H1 (cell line): ENCODE data around the gene KATNBL1. TPM values are rescaled to one million over a fixed set of nuclear protein-coding genes. Genes with fewer than 3 reads are reported as not detected.

ENCODE experiments used
- CTCF ChIA-PET: fragments of 300-600 bp; sonication (Branson Sonifier 250); formaldehyde crosslinking; loops from one replicate; lab custom pipeline; 2021; ENCODE audit not compliant: partially characterized antibody; lab: Charles Lee
- POLR2A ChIA-PET: fragments of 300-600 bp; sonication (Branson Sonifier 250); formaldehyde crosslinking; loops from one replicate; lab custom pipeline; 2021; ENCODE audit warnings: inconsistent platforms; ENCODE audit not compliant: partially characterized antibody; lab: Charles Lee
- DNase-seq, 2 experiments: peaks; one replicate each; pipeline versions ENCODE4 v3.0.0 to v3.0.0-alpha.2; 2010 to 2022; ENCODE audit warnings: low spot score in 2 of 2, low read depth in 1 of 2, mixed read lengths in 1 of 2
- FAIRE-seq: peaks from 2 replicates; lab custom pipeline; 2011; peaks lifted over from hg19 to GRCh38; lab: Jason Lieb, UNC
- H2AFZ ChIP-seq: 2 replicates; pipeline ENCODE4 v1.8.1; 2012; ENCODE audit warnings: low read length, inconsistent platforms
- H2AK5ac ChIP-seq: 2 replicates; pipeline ENCODE4 v1.6.1; 2013; ENCODE audit warnings: low read depth, low read length
- H2BK120ac ChIP-seq: replicated peaks from 2 replicates; pipeline ENCODE3; 2013; ENCODE audit warnings: low read depth, low read length, inconsistent platforms
- H2BK12ac ChIP-seq: 2 replicates; pipeline ENCODE4 v1.6.1; 2013; ENCODE audit warnings: low read depth, low read length
- H2BK15ac ChIP-seq: 2 replicates; pipeline ENCODE4 v1.6.1; 2013; ENCODE audit warnings: low read length
- H2BK20ac ChIP-seq: 2 replicates; pipeline ENCODE4 v1.6.1; 2013; ENCODE audit warnings: low read length
- H2BK5ac ChIP-seq: 2 replicates; pipeline ENCODE4 v1.6.1; 2013; ENCODE audit warnings: low read depth, low read length
- H3K14ac ChIP-seq: 2 replicates; pipeline ENCODE4 v1.6.1; 2013; ENCODE audit warnings: inconsistent platforms; ENCODE audit not compliant: insufficient read length
- H3K18ac ChIP-seq: 2 replicates; pipeline ENCODE4 v1.6.1; 2013; ENCODE audit warnings: low read length; ENCODE audit errors: extremely low read depth
- H3K23ac ChIP-seq: 2 replicates; pipeline ENCODE4 v1.6.1; 2013; ENCODE audit warnings: inconsistent platforms; ENCODE audit not compliant: insufficient read length
- H3K23me2 ChIP-seq: 2 replicates; pipeline ENCODE4 v1.6.1; 2013; ENCODE audit warnings: low read depth, low read length
- H3K27ac ChIP-seq: 2 replicates; pipeline ENCODE4 v1.6.1; 2011; ENCODE audit warnings: low read depth, low read length, inconsistent platforms
- H3K27me3 ChIP-seq, 4 experiments: replicated peaks in 1 of 4; 1 replicate in 1 of 4; 2 replicates in 3 of 4; pipeline versions ENCODE4 v1.6.1 to v1.8.1; 2011 to 2013; ENCODE audit warnings: low read length in 3 of 4, mild to moderate bottlenecking in 3 of 4, inconsistent platforms in 2 of 4, mixed read lengths in 2 of 4, moderate library complexity in 1 of 4; ENCODE audit not compliant: control insufficient read depth in 3 of 4, insufficient read depth in 3 of 4; ENCODE audit errors: extremely low read depth in 1 of 4
- H3K36me3 ChIP-seq, 4 experiments: 2 replicates each; pipeline versions ENCODE4 v1.6.1 to v1.8.1; 2011 to 2013; ENCODE audit warnings: mild to moderate bottlenecking in 4 of 4, low read length in 3 of 4, moderate library complexity in 2 of 4, control low read depth in 1 of 4, inconsistent platforms in 1 of 4; ENCODE audit not compliant: insufficient read depth in 4 of 4, control insufficient read depth in 2 of 4
- H3K4ac ChIP-seq: replicated peaks from 2 replicates; pipeline ENCODE3; 2013; ENCODE audit warnings: low read length, low read depth, mixed read lengths, inconsistent platforms; ENCODE audit not compliant: insufficient read length
- H3K4me1 ChIP-seq, 4 experiments: replicated peaks in 1 of 4; 1 replicate in 1 of 4; 2 replicates in 3 of 4; pipeline versions ENCODE4 v1.6.1 to v1.8.1; 2011 to 2013; ENCODE audit warnings: low read length in 3 of 4, inconsistent platforms in 2 of 4, mixed read lengths in 1 of 4; ENCODE audit not compliant: insufficient read depth in 4 of 4, control insufficient read depth in 3 of 4
- H3K4me2 ChIP-seq, 2 experiments: 2 replicates each; pipeline versions ENCODE4 v1.6.1 to v1.8.1; 2011 to 2013; ENCODE audit warnings: low read depth in 2 of 2, low read length in 2 of 2, control low read depth in 1 of 2, inconsistent platforms in 1 of 2, mild to moderate bottlenecking in 1 of 2; ENCODE audit not compliant: insufficient read depth in 1 of 2
- H3K4me3 ChIP-seq, 4 experiments: fragments of 200-600, 300-600 bp in 1 of 4; sonication (generic), shearing (Covaris generic), sonication (Bioruptor Twin) in 1 of 4; 2 replicates each; pipeline versions ENCODE4 v1.5.1 to v1.8.1; 2011 to 2016; ENCODE audit warnings: low read length in 4 of 4, low read depth in 3 of 4, control low read depth in 2 of 4, inconsistent platforms in 2 of 4, mild to moderate bottlenecking in 2 of 4, mixed read lengths in 1 of 4, moderate library complexity in 1 of 4; ENCODE audit not compliant: insufficient read depth in 2 of 4; ENCODE audit errors: extremely low read depth in 1 of 4
- H3K56ac ChIP-seq: replicated peaks from 2 replicates; pipeline ENCODE3; 2013; ENCODE audit warnings: low read depth, mild to moderate bottlenecking, mixed read lengths, low read length, inconsistent platforms; ENCODE audit not compliant: insufficient read length
- H3K79me1 ChIP-seq: 2 replicates; pipeline ENCODE4 v1.6.1; 2013; ENCODE audit warnings: low read depth, low read length, control low read depth
- H3K79me2 ChIP-seq, 2 experiments: 2 replicates each; pipeline versions ENCODE4 v1.6.1 to v1.8.1; 2012 to 2013; ENCODE audit warnings: low read length in 2 of 2, mild to moderate bottlenecking in 2 of 2, inconsistent platforms in 1 of 2; ENCODE audit not compliant: insufficient read depth in 2 of 2, control insufficient read depth in 1 of 2
- H3K9ac ChIP-seq, 4 experiments: replicated peaks in 1 of 4; 1 replicate in 1 of 4; 2 replicates in 3 of 4; pipeline versions ENCODE4 v1.6.1 to v1.8.1; 2011 to 2013; ENCODE audit warnings: low read depth in 3 of 4, low read length in 3 of 4, control low read depth in 2 of 4, mild to moderate bottlenecking in 2 of 4, moderate library complexity in 2 of 4, inconsistent platforms in 1 of 4; ENCODE audit errors: extremely low read depth in 1 of 4
- H3K9me3 ChIP-seq, 2 experiments: 2 replicates each; pipeline versions ENCODE4 v1.6.1 to v1.8.1; 2012 to 2013; ENCODE audit warnings: mild to moderate bottlenecking in 2 of 2, moderate library complexity in 2 of 2, control low read depth in 1 of 2, inconsistent platforms in 1 of 2, low read depth in 1 of 2, low read length in 1 of 2, mixed read lengths in 1 of 2; ENCODE audit not compliant: insufficient read depth in 2 of 2
- H4K20me1 ChIP-seq, 2 experiments: replicated peaks in 1 of 2; 2 replicates each; pipeline versions ENCODE3 to v1.8.1; 2011 to 2013; ENCODE audit warnings: inconsistent platforms in 2 of 2, low read length in 2 of 2, mild to moderate bottlenecking in 1 of 2; ENCODE audit not compliant: insufficient read depth in 2 of 2, control insufficient read depth in 1 of 2
- H4K5ac ChIP-seq: 2 replicates; pipeline ENCODE4 v1.6.1; 2013; ENCODE audit warnings: low read length, low read depth, mixed read lengths, inconsistent platforms; ENCODE audit not compliant: insufficient read length
- H4K8ac ChIP-seq: 2 replicates; pipeline ENCODE4 v1.8.0; 2013; ENCODE audit warnings: mild to moderate bottlenecking, moderate library complexity, low read length, inconsistent platforms; ENCODE audit not compliant: insufficient read depth; ENCODE audit errors: extremely low read depth
- H4K91ac ChIP-seq: replicated peaks from 2 replicates; pipeline ENCODE3; 2013; ENCODE audit warnings: low read length, mixed read lengths, inconsistent platforms; ENCODE audit not compliant: insufficient read length
- GTF2F1 ChIP-seq: IDR thresholded peaks from 2 replicates; pipeline ENCODE4 v1.6.1; 2012; ENCODE audit warnings: low read depth, low read length, improper control_type of control experiment, borderline replicate concordance
- HDAC6 ChIP-seq: IDR thresholded peaks from one replicate; pipeline ENCODE4 v1.7.1; 2012; ENCODE audit warnings: low read depth, mild to moderate bottlenecking, inconsistent platforms, low read length, moderate library complexity
- JUN ChIP-seq: IDR thresholded peaks from 2 replicates; pipeline ENCODE4 v1.6.1; 2011; ENCODE audit warnings: low read depth, mild to moderate bottlenecking, improper control_type of control experiment, low read length
- JUND ChIP-seq: IDR thresholded peaks from 2 replicates; pipeline ENCODE4 v1.6.1; 2011; ENCODE audit warnings: mild to moderate bottlenecking, improper control_type of control experiment, low read length
- KDM1A ChIP-seq: fragments of 200-600, 300-600 bp; sonication (generic); IDR thresholded peaks from 2 replicates; pipeline ENCODE4 v1.7.1; 2016; ENCODE audit warnings: mild to moderate bottlenecking, low read length, borderline replicate concordance
- RNF2 ChIP-seq: fragments of 200-900, 300-1000 bp; sonication (generic); IDR thresholded peaks from 2 replicates; pipeline ENCODE4 v1.7.1; 2016; ENCODE audit warnings: borderline replicate concordance, low read depth, mild to moderate bottlenecking, antibody characterized with exemption, low read length; ENCODE audit not compliant: poor library complexity, severe bottlenecking; ENCODE audit errors: missing control alignments
- SIRT6 ChIP-seq: IDR thresholded peaks from one replicate; pipeline ENCODE4 v1.7.1; 2012; ENCODE audit warnings: low read length, inconsistent platforms
- SRF ChIP-seq: IDR thresholded peaks from 2 replicates; pipeline ENCODE4 v1.6.1; 2011; ENCODE audit warnings: mild to moderate bottlenecking, low read depth, low read length, moderate library complexity
- TCF12 ChIP-seq: IDR thresholded peaks from 2 replicates; pipeline ENCODE4 v1.6.1; 2011; ENCODE audit warnings: low read depth, mild to moderate bottlenecking, low read length
- TEAD4 ChIP-seq: IDR thresholded peaks from 2 replicates; pipeline ENCODE4 v1.6.1; 2012; ENCODE audit warnings: low read depth, low read length, inconsistent platforms, mixed read lengths
- polyA plus RNA-seq, 7 experiments: library from polyadenylated mRNA; depleted of rRNA in 3 of 7; stranded (reverse) in 5 of 7; unstranded in 2 of 7; fragments of >200 nt in 5 of 7; fragments of 200-250 nt in 2 of 7; gene quantifications; 1 replicate in 5 of 7; 2 replicates in 1 of 7; 4 replicates in 1 of 7; pipeline versions ENCODE4 v1.2.1 to v1.2.3, GENCODE V29; 2011 to 2013; ENCODE audit warnings: missing spikeins in 2 of 7, mixed read lengths in 2 of 7
- total RNA-seq: library from RNA; stranded (reverse); fragmentation: NEBNext Ultra II Directional; extraction: Animal tissue kit (Norgen Biotek cat#: 25700); gene quantifications from 2 replicates; pipeline ENCODE4 v1.2.1, GENCODE V29; 2021
- TF ChIP-seq, protein P1 (sequence below), 3 experiments: IDR thresholded peaks; 1 replicate in 2 of 3; 2 replicates in 1 of 3; pipeline versions ENCODE4 v1.5.1 to v1.6.1; 2011; ENCODE audit warnings: low read length in 3 of 3, mild to moderate bottlenecking in 3 of 3, inconsistent platforms in 2 of 3, low read depth in 1 of 3, moderate library complexity in 1 of 3; ENCODE audit not compliant: insufficient read depth in 1 of 3; ENCODE audit errors: control extremely low read depth in 1 of 3

The KATNBL1 gene
- total and polyA plus RNA-seq, 2 of the 8 experiments (the other 6 are each of a cell fraction or from before 2014, with no cell fraction given): 14.2 to 51.4 TPM

DNA sequence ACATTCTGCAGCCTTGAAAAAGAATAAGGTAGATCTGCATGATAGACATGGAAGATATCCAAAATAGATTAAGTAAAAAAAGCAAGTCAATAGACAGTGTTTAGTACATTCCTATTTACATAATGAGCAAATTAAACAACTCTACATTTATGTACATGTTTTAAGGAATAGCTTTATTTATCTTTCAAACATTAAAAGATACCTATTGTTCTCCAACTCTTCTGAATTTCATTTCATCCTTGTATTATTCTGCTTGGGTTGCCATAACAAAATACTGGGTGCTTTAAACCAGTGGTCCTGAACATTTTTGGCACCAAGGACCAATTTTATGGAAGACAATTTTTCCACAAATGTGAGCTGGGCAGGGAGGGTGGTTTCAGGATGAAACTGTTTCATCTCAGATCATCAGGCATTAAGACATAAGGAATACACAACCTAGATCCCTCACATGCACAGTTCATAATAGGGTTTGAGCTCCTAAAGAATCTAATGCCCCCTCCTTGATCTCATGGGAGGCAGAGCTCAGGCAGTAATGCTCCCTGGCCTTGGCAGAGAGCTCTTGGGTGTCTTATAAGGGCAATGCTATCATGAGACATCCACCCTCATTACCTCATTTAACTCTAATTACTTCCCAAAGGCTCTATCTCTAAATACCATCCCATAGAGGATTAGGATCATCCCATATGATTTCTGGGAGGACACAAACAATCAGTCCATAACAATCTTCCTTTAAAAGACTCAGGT lies 6.8 kb upstream of the KATNBL1 start:
- no peaks in the 10 kb centered on the region for H4K20me1 ChIP-seq
- FAIRE-seq (no peak), DNase-seq (no peak)
- H2AK5ac ChIP-seq: no peak overlapping the region
- H3K79me1 ChIP-seq: no peaks in the 10 kb centered on the region
- no peak overlapping the region for H2BK12ac ChIP-seq
- no peak overlapping the region for H3K4ac ChIP-seq
- H3K27ac ChIP-seq: no peak overlapping the region
- no peak overlapping the region for H3K56ac ChIP-seq
- H3K4me1 ChIP-seq: peaks cover 5 to 19% (median 14%) of the 10 kb centered on the region in 4 experiments; a peak in 5 of 7 replicates
- H3K79me2 ChIP-seq: no peaks in the 10 kb centered on the region
- H3K18ac ChIP-seq: no peak overlapping the region
- H3K4me2 ChIP-seq: no peak overlapping the region
- no peak overlapping the region for H2BK20ac ChIP-seq
- ChIA-PET CTCF (interaction anchor here (0.8 to 3.6 kb wide), 5 partner anchors 103 to 176 kb away, joined by 3 to 12 read pairs (median 3); no protein-coding TSS in a partner anchor), POLR2A (interaction anchor here (1.2 to 2.4 kb wide), 2 partner anchors 8 kb away, joined by 3 to 13 read pairs; partner anchors contain the start of gene EMC4)
- H4K8ac ChIP-seq: no peak overlapping the region
- H3K23ac ChIP-seq: no peak overlapping the region
- no peaks in the 10 kb centered on the region for H3K36me3 ChIP-seq
- no peak overlapping the region for H2AFZ ChIP-seq
- H3K23me2 ChIP-seq: peaks cover 2% of the 10 kb centered on the region; the same call in 1 of the 2 replicates
- no peak overlapping the region for H4K91ac ChIP-seq
- no peak overlapping the region for H2BK5ac ChIP-seq
- TF ChIP-seq SRF: no peak
- no peak for TF ChIP-seq TEAD4
- TF ChIP-seq SIRT6: no peak
- TF ChIP-seq RNF2: no peak
- TF ChIP-seq TCF12: no peak
- TF ChIP-seq JUND: no peak
- no peak for TF ChIP-seq JUN
- TF ChIP-seq, protein P1, sequence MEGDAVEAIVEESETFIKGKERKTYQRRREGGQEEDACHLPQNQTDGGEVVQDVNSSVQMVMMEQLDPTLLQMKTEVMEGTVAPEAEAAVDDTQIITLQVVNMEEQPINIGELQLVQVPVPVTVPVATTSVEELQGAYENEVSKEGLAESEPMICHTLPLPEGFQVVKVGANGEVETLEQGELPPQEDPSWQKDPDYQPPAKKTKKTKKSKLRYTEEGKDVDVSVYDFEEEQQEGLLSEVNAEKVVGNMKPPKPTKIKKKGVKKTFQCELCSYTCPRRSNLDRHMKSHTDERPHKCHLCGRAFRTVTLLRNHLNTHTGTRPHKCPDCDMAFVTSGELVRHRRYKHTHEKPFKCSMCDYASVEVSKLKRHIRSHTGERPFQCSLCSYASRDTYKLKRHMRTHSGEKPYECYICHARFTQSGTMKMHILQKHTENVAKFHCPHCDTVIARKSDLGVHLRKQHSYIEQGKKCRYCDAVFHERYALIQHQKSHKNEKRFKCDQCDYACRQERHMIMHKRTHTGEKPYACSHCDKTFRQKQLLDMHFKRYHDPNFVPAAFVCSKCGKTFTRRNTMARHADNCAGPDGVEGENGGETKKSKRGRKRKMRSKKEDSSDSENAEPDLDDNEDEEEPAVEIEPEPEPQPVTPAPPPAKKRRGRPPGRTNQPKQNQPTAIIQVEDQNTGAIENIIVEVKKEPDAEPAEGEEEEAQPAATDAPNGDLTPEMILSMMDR (IDR thresholded peaks at IDR 0.05; ENCODE audit: control extremely low read depth in 1 of 3, insufficient read depth in 1 of 3, low read depth in 1 of 3, low read length in 3 of 3): no peak
- TF ChIP-seq HDAC6: no peak
- no peak for TF ChIP-seq KDM1A
- TF ChIP-seq GTF2F1: no peak
- H4K5ac ChIP-seq: no peak overlapping the region
- H2BK15ac ChIP-seq: no peak overlapping the region
- no peaks in the 10 kb centered on the region for H3K9me3 ChIP-seq
- H3K9ac ChIP-seq: no peak overlapping the region
- no peak overlapping the region for H2BK120ac ChIP-seq
- no peak overlapping the region for H3K14ac ChIP-seq
- no peaks in the 10 kb centered on the region for H3K27me3 ChIP-seq
- no peak overlapping the region for H3K4me3 ChIP-seq
